Stomach (tissue), 9 donors: ENCODE data around the gene PAFAH1B1. TPM values are rescaled to one million over a fixed set of nuclear protein-coding genes. Genes with fewer than 3 reads are reported as not detected.
"Not testable (repeated sequence)": the region's sequence is repeated elsewhere in the genome, so short reads cannot be mapped to it uniquely, and the experiment has no call there.

ENCODE experiments used
- DNase-seq, 2 donors: peaks; one replicate each; pipeline versions ENCODE4 v3.0.0 to v3.0.0-alpha.2; 2013 to 2019
- H3K27ac ChIP-seq, 5 donors: fragments of 200-600 bp in 4 of 5; sonication (generic) in 4 of 5; one replicate each; pipeline ENCODE4 v1.5.1; 2013 to 2019; ENCODE audit warnings: mild to moderate bottlenecking in 1 of 5, moderate library complexity in 1 of 5
- H3K27me3 ChIP-seq, 3 donors: fragments of 200-600 bp; sonication (generic); one replicate each; pipeline ENCODE4 v1.5.1; 2017 to 2019; ENCODE audit warnings: mixed run types in 1 of 3
- H3K36me3 ChIP-seq, 4 donors: fragments of 200-600 bp; sonication (generic); 1 replicate in 3 of 4; 2 replicates in 1 of 4; pipeline ENCODE4 v1.5.1; 2016 to 2019
- H3K4me1 ChIP-seq, 4 donors: fragments of 200-600 bp; sonication (generic); one replicate each; pipeline ENCODE4 v1.5.1; 2016 to 2019
- H3K4me3 ChIP-seq, 4 donors: fragments of 200-600 bp; sonication (generic) in 3 of 4; one replicate each; pipeline ENCODE4 v1.5.1; 2016 to 2019; ENCODE audit warnings: mild to moderate bottlenecking in 1 of 4
- H3K9me3 ChIP-seq, 4 donors: fragments of 200-600 bp; sonication (generic); one replicate each; pipeline ENCODE4 v1.5.1; 2016 to 2019
- EP300 ChIP-seq: sonication (generic); formaldehyde crosslinking; IDR thresholded peaks from one replicate; pipeline ENCODE4 v1.6.1; 2017; ENCODE audit warnings: antibody characterized with exemption
- POLR2A ChIP-seq, 4 donors: fragments of 450-650 bp; IDR thresholded peaks; one replicate each; pipeline ENCODE4 v1.6.1; 2016; ENCODE audit warnings: antibody characterized with exemption in 4 of 4, control low read depth in 2 of 4, mild to moderate bottlenecking in 1 of 4, moderate library complexity in 1 of 4
- POLR2AphosphoS5 ChIP-seq, 3 donors: sonication (generic); formaldehyde crosslinking; IDR thresholded peaks; one replicate each; pipeline ENCODE4 v1.6.1; 2016; ENCODE audit warnings: antibody characterized with exemption in 3 of 3
- WGBS, 5 donors: extraction: QIAGEN DNeasy Blood & Tissue Kit in 3 of 5; methylation state at CpG; one replicate each; pipeline versions ENCODE4 v1.1.5 to v1.1.7; 2013 to 2018; 5-methylcytosine and 5-hydroxymethylcytosine counted together
- intact Hi-C: fragments of 100-400 bp; cut with DNase I; formaldehyde crosslinking; loops from one replicate; pipeline ENCODE4 v1.15.1; 2023; ENCODE audit warnings: low total_unique reads
- polyA plus RNA-seq, 3 donors: library from polyadenylated mRNA; stranded (reverse); fragments of 200-250 nt; gene quantifications; one replicate each; pipeline ENCODE4 v1.2.3, GENCODE V29; 2013
- total RNA-seq, 5 donors: library from RNA; depleted of rRNA; stranded (reverse); fragments of >200 nt; gene quantifications; one replicate each; pipeline versions ENCODE4 v1.1.0 to v1.2.3, GENCODE V29; 2014 to 2016
- TF ChIP-seq, protein P1 (sequence below), 7 experiments: fragments of 450-650 bp in 4 of 7; fragments of 200-600 bp in 3 of 7; sonication (generic) in 3 of 7; IDR thresholded peaks; one replicate each; pipeline ENCODE4 v1.5.1; 2016 to 2019; ENCODE audit warnings: antibody characterized with exemption in 7 of 7, control low read depth in 2 of 7, mild to moderate bottlenecking in 1 of 7
- donor health status: healthy with polysubstance abuse.
- donor health status: Bipolar disorder and iron deficiency.
- donor health status: healthy.

Gene PAFAH1B1
- total and polyA plus RNA-seq, 8 donors: 22.5 to 264 (median 50.7) TPM

DNA sequence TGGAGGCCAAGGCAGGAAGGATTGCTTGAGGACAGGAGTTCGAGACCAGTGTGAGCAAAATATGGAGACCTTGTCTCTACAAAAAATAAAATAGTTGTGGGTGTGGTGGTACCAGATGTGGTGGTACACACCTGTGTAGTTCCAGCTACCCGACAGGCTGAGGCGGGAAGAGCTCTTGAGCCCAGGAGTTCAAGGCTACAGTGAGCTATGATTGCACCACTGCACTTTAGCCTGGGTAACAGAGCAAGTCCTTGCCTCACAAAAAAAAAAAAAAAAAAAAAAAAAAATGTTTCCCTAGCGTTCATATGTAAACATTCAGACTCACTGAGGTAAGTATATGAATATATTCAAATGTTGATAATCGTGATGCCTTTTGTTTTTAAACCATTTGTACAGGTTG, 78.6 kb downstream of the PAFAH1B1 start:
- H3K36me3 ChIP-seq: peaks cover 52 to 100% (median 98%) of the 10 kb centered on the region in 4 donors
- DNase-seq: no peak
- no peaks in the 10 kb centered on the region for H3K4me1 ChIP-seq
- WGBS, 5 donors: 78 to 87% (median 81%) methylated on average over 5 of the region's 5 CpGs
- intact Hi-C loops: loop anchor here (10.0 kb wide), 1 partner anchor 47 kb away; no protein-coding TSS in a partner anchor
- no peak overlapping the region for H3K4me3 ChIP-seq
- TF ChIP-seq POLR2A (IDR thresholded peaks at IDR 0.05): no peak
- TF ChIP-seq POLR2AphosphoS5 (IDR thresholded peaks at IDR 0.05): no peak
- TF ChIP-seq, protein P1, sequence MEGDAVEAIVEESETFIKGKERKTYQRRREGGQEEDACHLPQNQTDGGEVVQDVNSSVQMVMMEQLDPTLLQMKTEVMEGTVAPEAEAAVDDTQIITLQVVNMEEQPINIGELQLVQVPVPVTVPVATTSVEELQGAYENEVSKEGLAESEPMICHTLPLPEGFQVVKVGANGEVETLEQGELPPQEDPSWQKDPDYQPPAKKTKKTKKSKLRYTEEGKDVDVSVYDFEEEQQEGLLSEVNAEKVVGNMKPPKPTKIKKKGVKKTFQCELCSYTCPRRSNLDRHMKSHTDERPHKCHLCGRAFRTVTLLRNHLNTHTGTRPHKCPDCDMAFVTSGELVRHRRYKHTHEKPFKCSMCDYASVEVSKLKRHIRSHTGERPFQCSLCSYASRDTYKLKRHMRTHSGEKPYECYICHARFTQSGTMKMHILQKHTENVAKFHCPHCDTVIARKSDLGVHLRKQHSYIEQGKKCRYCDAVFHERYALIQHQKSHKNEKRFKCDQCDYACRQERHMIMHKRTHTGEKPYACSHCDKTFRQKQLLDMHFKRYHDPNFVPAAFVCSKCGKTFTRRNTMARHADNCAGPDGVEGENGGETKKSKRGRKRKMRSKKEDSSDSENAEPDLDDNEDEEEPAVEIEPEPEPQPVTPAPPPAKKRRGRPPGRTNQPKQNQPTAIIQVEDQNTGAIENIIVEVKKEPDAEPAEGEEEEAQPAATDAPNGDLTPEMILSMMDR (IDR thresholded peaks at IDR 0.05): no peak
- no peak for TF ChIP-seq EP300
- H3K9me3 ChIP-seq: no peaks in the 10 kb centered on the region
- H3K27ac ChIP-seq: no peak overlapping the region
- H3K27me3 ChIP-seq: no peaks in the 10 kb centered on the region

DNA sequence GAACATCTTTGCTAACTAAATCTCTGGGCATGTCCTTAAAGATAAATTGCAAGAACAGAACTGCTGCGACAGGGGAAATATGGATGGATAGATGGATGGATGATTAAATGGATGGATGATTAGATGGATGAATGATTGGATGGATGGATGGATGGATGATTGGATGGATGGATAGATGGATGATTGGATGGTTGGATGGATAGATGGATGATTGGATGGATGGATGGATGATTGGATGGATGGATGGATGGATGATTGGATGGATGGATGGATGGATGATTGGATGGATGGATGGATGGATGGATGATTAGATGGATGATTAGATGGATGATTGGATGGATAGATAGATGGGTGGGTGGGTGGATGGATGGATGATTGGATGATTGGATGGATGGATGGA, 85.8 kb downstream of the PAFAH1B1 start:
- DNase-seq, H3K27ac ChIP-seq, H3K27me3 ChIP-seq, H3K9me3 ChIP-seq, H3K4me3 ChIP-seq: not testable (repeated sequence)
- 94 to 100% (median 97%) methylated on average over 1 of the region's 1 CpG for WGBS, 5 donors
- intact Hi-C loops: loop anchor here (10.0 kb wide), 1 partner anchor 54 kb away; no protein-coding TSS in a partner anchor
- Histone ChIP-seq H3K4me1 (peaks cover 9 to 24% (median 17%) of the 10 kb centered on the region in 4 donors), H3K36me3 (peaks cover 46 to 97% (median 86%) of the 10 kb centered on the region in 4 donors)

DNA sequence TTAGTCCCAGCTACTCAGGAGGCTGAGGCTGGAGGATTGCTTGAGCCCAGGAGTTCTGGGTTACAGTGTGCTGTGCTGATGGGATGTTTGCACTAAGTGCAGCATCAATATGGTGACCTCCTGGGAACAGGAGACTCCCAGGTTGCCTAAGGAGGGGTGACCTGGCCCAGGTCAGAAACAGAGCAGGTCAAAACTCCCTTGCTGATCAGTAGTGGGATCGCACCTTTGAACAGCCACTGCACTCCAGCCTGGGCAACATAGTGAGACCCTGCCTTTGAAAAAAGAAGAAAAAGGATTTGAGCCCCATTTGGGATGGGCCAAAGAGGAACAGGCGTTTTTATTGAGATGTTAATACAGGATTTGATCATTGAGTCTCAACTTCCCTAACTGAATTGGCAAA, 87.5 kb downstream of the PAFAH1B1 start:
- intact Hi-C loops: no loop called here
- Histone ChIP-seq H3K27ac (no peak overlapping the region), H3K36me3 (peaks cover 42 to 89% (median 76%) of the 10 kb centered on the region in 4 donors), H3K4me3 (no peak overlapping the region), H3K4me1 (peaks cover 9 to 27% (median 18%) of the 10 kb centered on the region in 4 donors), H3K9me3 (no peaks in the 10 kb centered on the region), H3K27me3 (no peaks in the 10 kb centered on the region)
- no peak for DNase-seq
- no peak for TF ChIP-seq POLR2A (IDR thresholded peaks at IDR 0.05)
- TF ChIP-seq EP300: no peak
- no peak for TF ChIP-seq POLR2AphosphoS5 (IDR thresholded peaks at IDR 0.05)
- TF ChIP-seq, protein P1 (IDR thresholded peaks at IDR 0.05): no peak
- 96 to 100% (median 100%) methylated on average over 2 of the region's 2 CpGs for WGBS, 5 donors

DNA sequence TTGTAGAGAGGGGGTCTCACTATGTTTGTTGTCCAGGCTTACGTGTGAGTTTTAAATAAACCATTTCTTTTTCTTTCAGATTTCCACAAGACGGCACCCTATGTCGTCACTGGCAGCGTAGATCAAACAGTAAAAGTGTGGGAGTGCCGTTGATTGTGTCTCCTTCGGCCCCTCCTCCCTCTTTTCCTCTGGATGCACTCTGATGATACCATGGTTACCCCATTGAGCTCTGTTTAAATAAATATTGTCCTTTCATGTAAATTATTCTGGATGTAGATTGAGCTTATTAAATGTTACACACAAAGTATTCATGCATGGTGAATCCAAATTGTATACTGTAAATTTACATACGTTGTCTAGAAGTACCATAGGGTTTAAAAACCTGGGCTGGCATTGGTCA, 88.2 kb downstream of the PAFAH1B1 start:
- H3K27ac ChIP-seq: no peak overlapping the region
- intact Hi-C loops: no loop called here
- WGBS, 5 donors: 76 to 86% (median 80%) methylated on average over 7 of the region's 7 CpGs
- H3K4me3 ChIP-seq: no peak overlapping the region
- H3K36me3 ChIP-seq: peaks cover 42 to 82% (median 69%) of the 10 kb centered on the region in 4 donors
- TF ChIP-seq POLR2AphosphoS5 (IDR thresholded peaks at IDR 0.05) (no peak), POLR2A (IDR thresholded peaks at IDR 0.05) (no peak), EP300 (no peak)
- TF ChIP-seq, protein P1 (IDR thresholded peaks at IDR 0.05): no peak
- H3K9me3 ChIP-seq: no peaks in the 10 kb centered on the region
- no peak for DNase-seq
- H3K4me1 ChIP-seq: peaks cover 12 to 34% (median 22%) of the 10 kb centered on the region in 4 donors
- no peaks in the 10 kb centered on the region for H3K27me3 ChIP-seq

DNA sequence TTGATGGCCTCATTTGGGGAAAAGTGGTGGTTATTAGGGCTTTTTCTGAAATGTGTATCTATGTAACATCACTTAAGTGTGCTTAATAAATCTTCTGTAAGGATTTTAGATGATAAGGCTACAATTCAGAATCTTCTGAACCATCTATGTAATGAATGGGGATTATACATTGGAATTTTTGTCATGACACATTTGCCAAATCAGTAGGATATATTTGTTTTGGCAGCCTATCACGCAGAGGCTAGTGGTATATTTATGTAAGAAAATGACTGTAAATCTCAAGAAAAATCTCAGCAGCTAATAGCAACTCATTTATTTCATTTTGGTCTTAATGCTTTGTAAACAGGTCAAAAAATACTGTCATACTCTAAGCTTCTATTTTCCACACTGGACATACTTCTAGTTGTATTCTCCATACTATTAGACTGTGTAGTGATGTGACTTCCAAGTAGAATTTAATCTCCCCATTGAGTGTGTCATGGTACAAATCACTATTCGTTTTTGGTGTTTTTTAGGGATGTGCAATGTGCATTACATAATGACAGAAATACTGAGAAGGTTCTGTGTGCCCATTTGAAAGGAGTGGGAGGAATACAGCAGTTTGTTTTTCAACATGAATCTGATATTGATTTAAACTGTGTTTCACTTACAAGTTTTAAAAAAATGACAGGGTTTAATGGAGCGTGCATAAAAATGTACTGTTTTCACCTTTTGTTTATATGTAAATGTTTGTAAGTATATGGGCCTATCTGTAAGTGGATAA, 88.9 kb downstream of the PAFAH1B1 start:
- TF ChIP-seq POLR2AphosphoS5 (IDR thresholded peaks at IDR 0.05) (no peak), EP300 (no peak), POLR2A (IDR thresholded peaks at IDR 0.05) (no peak)
- TF ChIP-seq, protein P1 (IDR thresholded peaks at IDR 0.05): no peak
- peaks cover 13 to 41% (median 29%) of the 10 kb centered on the region in 4 donors for H3K4me1 ChIP-seq
- H3K36me3 ChIP-seq: peaks cover 38 to 75% (median 62%) of the 10 kb centered on the region in 4 donors
- H3K4me3 ChIP-seq: no peak overlapping the region
- no peaks in the 10 kb centered on the region for H3K9me3 ChIP-seq
- 47 to 62% (median 55%) methylated on average over 3 of the region's 3 CpGs for WGBS, 5 donors
- H3K27me3 ChIP-seq: no peaks in the 10 kb centered on the region
- no peak for DNase-seq
- intact Hi-C loops: no loop called here
- no peak overlapping the region for H3K27ac ChIP-seq
